ENCODE data around the gene TYW1. TPM values are rescaled to one million over a fixed set of nuclear protein-coding genes. Genes with fewer than 3 reads are reported as not detected.
"Not testable (repeated sequence)": the region's sequence is repeated elsewhere in the genome, so short reads cannot be mapped to it uniquely, and the experiment has no call there.

TYW1 gene
- total and polyA plus RNA-seq, 4 donors = 3.9 to 15.9 (median 10.0) TPM

- H3K27ac ChIP-seq (ENCODE audit: low read depth in 1 of 2, low read length in 2 of 2); intact Hi-C loops (cut with DNase I); DNase-seq; H3K4me3 ChIP-seq (ENCODE audit: low read length in 2 of 2); H3K4me1 ChIP-seq (ENCODE audit: control insufficient read depth in 1 of 2, insufficient read depth in 2 of 2, low read length in 2 of 2); ATAC-seq (ENCODE audit: low FRiP score); H3K9me3 ChIP-seq (ENCODE audit: control insufficient read depth, low read length); H3K27me3 ChIP-seq (ENCODE audit: control insufficient read depth in 1 of 2, insufficient read depth in 2 of 2, low read length in 1 of 2); H3K36me3 ChIP-seq (ENCODE audit: control insufficient read depth in 1 of 2, insufficient read depth in 2 of 2, low read length in 1 of 2): not testable (repeated sequence)
Measured at GRCh38 chr7:67114483-67115246, 118.0 kb downstream of the TYW1 start.

GRCh38 chr7:67120491-67120890 lies 123.9 kb downstream of the TYW1 start:
- H3K27me3 ChIP-seq (ENCODE audit: control insufficient read depth in 1 of 2, insufficient read depth in 2 of 2, low read length in 1 of 2); DNase-seq; H3K36me3 ChIP-seq (ENCODE audit: control insufficient read depth in 1 of 2, insufficient read depth in 2 of 2, low read length in 1 of 2); H3K9me3 ChIP-seq (ENCODE audit: control insufficient read depth, low read length); H3K27ac ChIP-seq (ENCODE audit: low read depth in 1 of 2, low read length in 2 of 2); H3K4me3 ChIP-seq (ENCODE audit: low read length in 2 of 2); ATAC-seq (ENCODE audit: low FRiP score); intact Hi-C loops (cut with DNase I); H3K4me1 ChIP-seq (ENCODE audit: control insufficient read depth in 1 of 2, insufficient read depth in 2 of 2, low read length in 2 of 2): not testable (repeated sequence)
- 89% methylated on average over 2 of the region's 2 CpGs for WGBS, 2 donors

- H3K27ac ChIP-seq (ENCODE audit: low read depth in 1 of 2, low read length in 2 of 2); H3K27me3 ChIP-seq (ENCODE audit: control insufficient read depth in 1 of 2, insufficient read depth in 2 of 2, low read length in 1 of 2); DNase-seq; intact Hi-C loops (cut with DNase I); H3K9me3 ChIP-seq (ENCODE audit: control insufficient read depth, low read length); H3K4me3 ChIP-seq (ENCODE audit: low read length in 2 of 2); H3K36me3 ChIP-seq (ENCODE audit: control insufficient read depth in 1 of 2, insufficient read depth in 2 of 2, low read length in 1 of 2); H3K4me1 ChIP-seq (ENCODE audit: control insufficient read depth in 1 of 2, insufficient read depth in 2 of 2, low read length in 2 of 2); ATAC-seq (ENCODE audit: low FRiP score): not testable (repeated sequence)
- 86 to 89% methylated on average over 5 of the region's 5 CpGs for WGBS, 2 donors
Measured at GRCh38 chr7:67128257-67128656, 131.6 kb downstream of the TYW1 start.

- H3K27me3 ChIP-seq (ENCODE audit: control insufficient read depth in 1 of 2, insufficient read depth in 2 of 2, low read length in 1 of 2); H3K27ac ChIP-seq (ENCODE audit: low read depth in 1 of 2, low read length in 2 of 2); H3K9me3 ChIP-seq (ENCODE audit: control insufficient read depth, low read length); H3K4me3 ChIP-seq (ENCODE audit: low read length in 2 of 2); ATAC-seq (ENCODE audit: low FRiP score); DNase-seq; H3K4me1 ChIP-seq (ENCODE audit: control insufficient read depth in 1 of 2, insufficient read depth in 2 of 2, low read length in 2 of 2); H3K36me3 ChIP-seq (ENCODE audit: control insufficient read depth in 1 of 2, insufficient read depth in 2 of 2, low read length in 1 of 2); intact Hi-C loops (cut with DNase I): not testable (repeated sequence)
- 82 to 94% methylated on average over 1 of the region's 1 CpG for WGBS, 2 donors
Measured at GRCh38 chr7:67130766-67131165, 134.1 kb downstream of the TYW1 start.

GRCh38 chr7:67134912-67135311 lies 138.3 kb downstream of the TYW1 start:
- H3K36me3 ChIP-seq (ENCODE audit: control insufficient read depth in 1 of 2, insufficient read depth in 2 of 2, low read length in 1 of 2); intact Hi-C loops (cut with DNase I); DNase-seq; H3K4me3 ChIP-seq (ENCODE audit: low read length in 2 of 2); H3K27ac ChIP-seq (ENCODE audit: low read depth in 1 of 2, low read length in 2 of 2); ATAC-seq (ENCODE audit: low FRiP score); H3K27me3 ChIP-seq (ENCODE audit: control insufficient read depth in 1 of 2, insufficient read depth in 2 of 2, low read length in 1 of 2); H3K9me3 ChIP-seq (ENCODE audit: control insufficient read depth, low read length); H3K4me1 ChIP-seq (ENCODE audit: control insufficient read depth in 1 of 2, insufficient read depth in 2 of 2, low read length in 2 of 2): not testable (repeated sequence)
- 94 to 96% methylated on average over 1 of the region's 1 CpG for WGBS, 2 donors

DNA sequence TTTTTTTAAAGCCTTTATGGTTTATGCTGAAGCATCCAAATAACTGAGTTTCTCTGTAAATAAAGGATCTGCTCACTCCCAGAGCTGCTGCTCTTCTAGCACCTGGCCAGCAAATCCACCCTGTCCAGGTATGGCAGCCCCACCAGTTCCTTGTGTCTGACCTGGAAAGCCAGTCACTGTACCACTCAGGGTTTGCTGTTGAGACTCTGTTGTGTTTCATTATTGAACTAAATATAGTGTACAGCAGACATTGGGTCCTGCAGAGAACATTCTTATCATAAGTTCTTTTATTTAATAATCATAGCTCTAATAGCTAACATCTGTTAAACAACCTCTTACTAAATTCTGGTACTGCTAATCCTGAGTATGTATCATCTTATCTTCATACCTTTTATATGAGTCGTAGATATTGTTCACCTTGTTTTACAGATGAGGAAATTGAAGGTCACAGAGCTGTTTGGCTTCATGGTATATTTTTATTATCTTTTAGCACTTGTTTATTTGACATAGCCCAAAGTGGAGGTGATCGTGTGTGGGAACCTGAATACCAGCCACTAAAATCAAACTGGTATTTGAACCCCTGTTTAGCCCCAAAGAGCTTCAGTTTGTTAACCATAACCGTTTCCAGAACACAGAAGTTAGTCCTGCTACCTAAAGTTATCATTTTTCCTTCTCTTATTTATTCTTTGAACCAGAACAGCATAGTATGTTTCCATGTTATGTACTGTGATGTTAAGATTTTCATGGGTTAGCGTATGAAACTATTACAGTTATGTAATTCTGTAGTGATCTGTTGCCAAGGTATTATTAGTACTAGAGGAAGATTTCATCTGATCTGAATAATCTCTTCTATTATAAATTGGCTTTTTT lies 139.2 kb downstream of the TYW1 start:
- H3K27ac ChIP-seq (ENCODE audit: low read depth in 1 of 2, low read length in 2 of 2); DNase-seq; H3K4me1 ChIP-seq (ENCODE audit: control insufficient read depth in 1 of 2, insufficient read depth in 2 of 2, low read length in 2 of 2); ATAC-seq (ENCODE audit: low FRiP score); H3K36me3 ChIP-seq (ENCODE audit: control insufficient read depth in 1 of 2, insufficient read depth in 2 of 2, low read length in 1 of 2); H3K9me3 ChIP-seq (ENCODE audit: control insufficient read depth, low read length); H3K27me3 ChIP-seq (ENCODE audit: control insufficient read depth in 1 of 2, insufficient read depth in 2 of 2, low read length in 1 of 2); intact Hi-C loops (cut with DNase I); H3K4me3 ChIP-seq (ENCODE audit: low read length in 2 of 2): not testable (repeated sequence)
- WGBS, 2 donors = 78 to 84% methylated on average over 3 to 4 of the region's 4 CpGs

- H3K4me1 ChIP-seq (ENCODE audit: control insufficient read depth in 1 of 2, insufficient read depth in 2 of 2, low read length in 2 of 2); H3K4me3 ChIP-seq (ENCODE audit: low read length in 2 of 2); DNase-seq; H3K27me3 ChIP-seq (ENCODE audit: control insufficient read depth in 1 of 2, insufficient read depth in 2 of 2, low read length in 1 of 2); H3K36me3 ChIP-seq (ENCODE audit: control insufficient read depth in 1 of 2, insufficient read depth in 2 of 2, low read length in 1 of 2); intact Hi-C loops (cut with DNase I); H3K9me3 ChIP-seq (ENCODE audit: control insufficient read depth, low read length); H3K27ac ChIP-seq (ENCODE audit: low read depth in 1 of 2, low read length in 2 of 2); ATAC-seq (ENCODE audit: low FRiP score): not testable (repeated sequence)
- 76 to 96% methylated on average over 3 of the region's 3 CpGs for WGBS, 2 donors
Measured at GRCh38 chr7:67137489-67137888, 140.9 kb downstream of the TYW1 start.

DNA sequence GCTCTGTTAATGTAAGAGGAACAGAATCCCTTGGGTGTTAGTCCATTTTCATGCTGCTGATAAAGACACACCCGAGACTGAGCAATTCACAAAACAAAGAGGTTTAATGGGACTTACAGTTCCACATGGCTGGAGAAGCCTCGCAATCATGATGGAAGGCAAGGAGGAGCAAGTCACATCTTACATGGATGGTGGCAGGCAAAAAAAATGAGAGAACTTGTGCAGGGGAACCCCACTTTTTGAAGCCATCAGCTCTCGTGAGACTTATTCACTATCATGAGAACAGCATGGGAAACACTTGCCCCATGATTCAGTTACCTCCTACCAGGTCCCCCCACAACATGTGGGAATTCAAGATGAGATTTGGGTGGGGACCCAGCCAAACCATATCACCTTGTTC lies 143.2 kb downstream of the TYW1 start:
- H3K36me3 ChIP-seq (ENCODE audit: control insufficient read depth in 1 of 2, insufficient read depth in 2 of 2, low read length in 1 of 2); H3K4me3 ChIP-seq (ENCODE audit: low read length in 2 of 2); DNase-seq; ATAC-seq (ENCODE audit: low FRiP score); intact Hi-C loops (cut with DNase I); H3K4me1 ChIP-seq (ENCODE audit: control insufficient read depth in 1 of 2, insufficient read depth in 2 of 2, low read length in 2 of 2); H3K9me3 ChIP-seq (ENCODE audit: control insufficient read depth, low read length); H3K27me3 ChIP-seq (ENCODE audit: control insufficient read depth in 1 of 2, insufficient read depth in 2 of 2, low read length in 1 of 2); H3K27ac ChIP-seq (ENCODE audit: low read depth in 1 of 2, low read length in 2 of 2): not testable (repeated sequence)
- 90 to 95% methylated on average over 3 of the region's 3 CpGs for WGBS, 2 donors

DNA sequence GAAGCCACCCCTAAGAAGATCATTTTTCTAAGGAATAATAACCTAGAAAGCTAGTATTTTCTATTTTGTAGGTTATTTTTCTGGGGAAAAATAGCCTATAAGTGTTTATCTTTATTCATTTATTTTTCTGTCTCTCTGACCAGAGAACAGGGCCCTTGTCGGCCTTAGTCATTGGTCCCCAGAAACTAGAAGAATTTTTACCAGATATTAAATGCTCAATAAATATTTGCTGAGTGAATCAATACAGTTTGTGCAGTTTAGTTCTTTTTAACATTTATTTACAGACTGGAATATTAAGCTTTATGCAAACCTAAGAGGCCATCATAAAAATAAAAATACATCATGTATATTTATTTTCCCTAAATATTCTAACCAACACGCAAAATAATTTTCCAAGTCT lies 144.4 kb downstream of the TYW1 start:
- intact Hi-C loops (cut with DNase I); H3K27me3 ChIP-seq (ENCODE audit: control insufficient read depth in 1 of 2, insufficient read depth in 2 of 2, low read length in 1 of 2); DNase-seq; H3K27ac ChIP-seq (ENCODE audit: low read depth in 1 of 2, low read length in 2 of 2); H3K4me3 ChIP-seq (ENCODE audit: low read length in 2 of 2); ATAC-seq (ENCODE audit: low FRiP score); H3K36me3 ChIP-seq (ENCODE audit: control insufficient read depth in 1 of 2, insufficient read depth in 2 of 2, low read length in 1 of 2); H3K9me3 ChIP-seq (ENCODE audit: control insufficient read depth, low read length); H3K4me1 ChIP-seq (ENCODE audit: control insufficient read depth in 1 of 2, insufficient read depth in 2 of 2, low read length in 2 of 2): not testable (repeated sequence)
- WGBS, 2 donors = 63 to 78% methylated on average over 2 of the region's 2 CpGs
